Activated CD4-positive, alpha-beta T cell treated with anti-CD3 and anti-CD28 coated beads, Interleukin-2, Interleukin-6, amounts not matched to agents 100 ng/mL and 50 ng/mL, durations not matched to agents 16 hours and 8 hours (primary cell): ENCODE measurements around the gene ZBTB40.

ENCODE experiments used
- DNase-seq: peaks from one replicate; pipeline ENCODE4 v3.0.0-alpha.2; 2020

The ZBTB40 gene

DNA sequence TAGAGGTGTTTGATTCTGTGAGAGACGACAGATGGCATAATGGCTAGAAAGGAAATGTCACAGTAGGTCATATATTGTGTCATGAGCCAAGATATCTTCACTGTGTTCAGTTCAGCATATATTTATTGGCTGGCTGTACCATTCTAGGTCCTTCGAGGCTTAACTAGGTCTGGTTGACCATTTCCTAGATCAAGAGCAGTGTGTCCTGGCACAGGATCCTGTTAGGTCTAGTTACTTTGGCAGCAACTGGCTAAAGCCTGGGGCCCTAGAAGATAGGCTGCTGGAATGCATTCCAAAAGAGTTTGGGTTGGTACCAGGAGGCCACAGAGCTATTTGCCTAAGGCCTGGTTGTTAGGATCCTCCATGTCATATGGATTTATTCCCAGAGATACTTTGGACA, 20.9 kb downstream of the ZBTB40 start:
- DNase-seq: no peak

DNA sequence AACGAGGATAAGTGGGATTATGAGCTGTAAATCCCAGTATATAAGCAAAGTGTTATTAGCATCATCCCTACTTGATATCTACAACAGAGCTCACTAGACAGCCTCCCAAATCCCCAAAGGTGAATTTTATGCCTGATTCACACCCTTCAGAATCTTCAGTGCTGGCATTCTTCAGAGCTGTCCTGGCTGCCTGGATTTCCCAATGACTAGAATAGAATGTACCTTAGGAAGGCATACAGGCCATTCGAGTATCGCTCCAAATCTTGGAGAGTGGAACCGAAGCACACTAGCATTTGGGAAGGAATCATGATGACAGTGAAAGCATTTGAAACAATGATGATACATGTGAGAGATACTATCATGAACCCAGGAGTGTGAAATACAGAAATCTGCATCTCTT, 22.3 kb downstream of the ZBTB40 start:
- no peak for DNase-seq

GRCh38 chr1:22476566-22476965, 24.9 kb downstream of the ZBTB40 start:
- DNase-seq: no peak

GRCh38 chr1:22483121-22483520, 31.5 kb downstream of the ZBTB40 start:
- no peak for DNase-seq

- no peak for DNase-seq
These were observed 33.2 kb downstream of the ZBTB40 start for GRCh38 chr1:22484706-22485345.

DNA sequence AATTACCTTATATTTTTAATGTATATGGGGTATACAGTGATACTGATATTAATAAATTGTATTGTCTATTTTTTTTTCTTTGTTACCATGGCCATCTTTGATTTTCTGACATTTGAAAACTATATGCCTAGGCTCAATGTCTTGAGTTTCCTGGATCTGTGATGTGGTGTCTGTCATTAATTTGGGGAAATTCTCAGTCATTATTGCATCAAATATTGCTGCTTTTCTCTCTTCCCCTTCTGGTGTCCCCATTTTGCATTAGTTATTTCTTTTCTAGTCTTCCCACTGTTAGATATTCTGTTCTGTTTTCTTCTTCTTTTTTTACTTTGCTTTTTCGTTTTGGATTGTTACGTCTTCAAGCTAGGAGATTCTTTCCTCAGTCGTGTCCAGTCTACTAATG, 33.8 kb downstream of the ZBTB40 start:
- no peak for DNase-seq

GRCh38 chr1:22487781-22488180, 36.1 kb downstream of the ZBTB40 start:
- DNase-seq: no peak

DNA sequence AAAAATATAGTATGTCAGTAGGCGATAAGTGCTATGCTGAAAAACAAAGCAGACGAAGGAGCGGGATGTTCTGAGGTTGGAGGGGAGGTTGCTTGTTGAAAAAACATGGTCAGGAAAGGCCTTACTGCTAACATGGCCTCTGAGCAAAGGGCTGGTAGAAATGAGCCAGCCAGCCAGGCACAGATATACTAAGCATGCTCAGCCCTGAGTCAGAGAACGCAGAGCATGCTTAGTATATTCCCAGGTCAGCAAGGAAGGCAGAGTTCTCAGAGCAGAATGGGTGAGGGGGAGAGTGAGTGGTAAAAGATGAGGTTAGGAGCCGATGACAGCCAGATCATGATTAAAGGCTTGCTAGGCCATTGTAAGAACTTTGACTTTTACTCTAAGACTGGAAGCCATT, 36.7 kb downstream of the ZBTB40 start:
- DNase-seq: no peak

DNA sequence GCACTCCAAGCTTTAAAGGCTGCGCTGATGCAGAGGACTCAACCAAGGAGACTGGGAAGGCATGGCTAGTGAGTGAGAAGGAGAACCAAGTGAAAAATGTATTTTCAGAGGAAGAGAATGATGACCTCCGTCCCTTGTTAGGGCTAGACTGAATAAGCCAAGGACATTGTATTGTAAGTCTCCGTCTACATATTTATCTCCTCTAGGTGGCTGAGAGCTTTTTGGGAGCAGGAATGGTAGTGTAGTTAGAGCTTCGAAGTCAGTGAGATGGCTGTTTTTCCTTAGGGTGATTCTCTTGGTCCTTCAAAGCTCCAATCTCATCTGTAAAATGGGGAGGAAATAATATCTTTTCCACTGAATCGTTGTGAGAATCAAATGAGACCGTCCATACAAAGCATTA, 37.6 kb downstream of the ZBTB40 start:
- no peak for DNase-seq

- DNase-seq: no peak
These were observed 38.2 kb downstream of the ZBTB40 start for GRCh38 chr1:22489823-22490222.

- DNase-seq: no peak
These were observed 38.7 kb downstream of the ZBTB40 start for GRCh38 chr1:22490309-22490708.

DNA sequence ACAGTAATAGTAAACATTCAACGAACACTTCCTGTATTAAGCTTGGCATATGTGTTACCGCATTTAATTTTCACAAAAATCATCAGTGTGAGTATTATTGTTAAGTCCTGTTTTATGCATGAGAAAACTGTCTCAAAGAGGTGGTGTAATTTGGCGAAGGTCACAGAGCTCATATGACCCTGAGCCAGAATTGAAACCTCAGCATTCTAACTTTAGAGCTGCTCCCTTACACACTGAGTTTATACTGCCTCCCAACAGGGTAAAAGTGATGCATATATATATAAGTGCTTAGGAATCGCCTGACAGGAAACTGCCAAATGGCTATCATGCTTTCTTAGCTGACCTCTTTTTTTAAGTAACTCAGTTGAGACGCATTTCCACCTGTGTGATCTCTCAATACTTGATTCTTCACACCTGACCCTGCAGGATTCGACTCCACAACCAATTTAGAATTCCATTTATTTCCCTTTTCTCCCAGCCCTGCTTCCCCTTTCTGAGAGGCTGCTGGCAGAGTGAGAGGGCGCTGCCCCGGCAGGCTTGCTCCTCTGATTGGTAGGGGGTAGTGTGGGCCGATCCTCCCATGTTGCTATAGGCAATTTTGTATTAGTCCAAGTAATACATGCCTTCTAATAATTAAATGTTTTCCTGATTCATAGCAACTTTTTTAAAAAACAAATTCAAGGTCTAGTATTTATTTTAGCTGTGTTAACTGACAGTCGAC, 40.5 kb downstream of the ZBTB40 start:
- DNase-seq: no peak

GRCh38 chr1:22494144-22494543, 42.5 kb downstream of the ZBTB40 start:
- DNase-seq: no peak

DNA sequence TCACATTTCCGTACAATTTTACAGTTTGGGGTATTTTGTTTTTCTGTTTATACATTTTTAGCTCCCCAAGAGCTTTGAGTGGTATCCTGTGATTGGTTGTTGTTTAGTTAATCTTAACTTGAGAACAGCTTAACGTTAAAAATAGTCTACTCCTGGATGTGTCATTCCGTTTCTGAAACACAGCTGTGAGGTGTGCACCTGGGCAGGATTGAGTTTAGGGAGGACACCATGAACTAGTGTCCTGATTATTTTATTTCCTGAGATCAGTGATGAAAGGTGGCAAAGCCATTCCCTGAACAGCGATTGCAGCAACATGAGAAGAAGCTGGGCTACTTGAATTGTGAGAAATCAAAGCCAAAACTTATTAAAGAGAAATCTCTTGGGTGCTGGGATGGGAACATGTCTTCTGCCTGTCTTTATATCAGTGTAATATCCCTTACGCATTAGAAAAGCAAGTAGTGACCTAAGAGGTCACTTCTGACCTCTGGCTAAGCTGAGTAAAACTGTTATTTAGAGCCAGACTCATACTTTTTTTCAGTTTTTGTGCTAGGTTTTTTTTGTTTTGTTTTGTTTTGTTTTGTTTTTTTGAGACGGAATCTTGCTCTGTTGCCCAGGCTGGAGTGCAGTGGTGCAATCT, 43.4 kb downstream of the ZBTB40 start:
- no peak for DNase-seq

- no peak for DNase-seq
These were observed 45.0 kb downstream of the ZBTB40 start for GRCh38 chr1:22496536-22497160.

GRCh38 chr1:22498463-22498862, 46.8 kb downstream of the ZBTB40 start:
- no peak for DNase-seq

DNA sequence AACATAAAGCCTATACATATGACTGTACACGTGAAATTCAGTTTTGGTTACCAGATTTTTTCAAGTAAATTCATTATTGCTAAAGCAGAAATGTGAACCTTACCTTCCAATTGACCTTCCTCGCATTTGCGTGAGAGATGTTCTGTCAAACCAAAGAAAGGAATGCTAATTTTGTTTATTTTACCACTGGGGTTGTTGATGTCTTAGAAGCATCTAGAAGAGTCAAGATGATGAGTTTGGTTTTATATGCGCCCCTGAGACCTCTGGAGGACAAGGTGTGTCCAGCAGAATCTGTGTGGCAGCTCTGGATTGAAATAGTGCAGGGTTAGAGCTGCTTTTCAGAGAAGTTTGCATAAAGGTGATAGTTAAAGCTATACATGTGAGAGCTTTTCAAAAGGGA, 48.4 kb downstream of the ZBTB40 start:
- no peak for DNase-seq

GRCh38 chr1:22500471-22500870, 48.8 kb downstream of the ZBTB40 start:
- DNase-seq: no peak

DNA sequence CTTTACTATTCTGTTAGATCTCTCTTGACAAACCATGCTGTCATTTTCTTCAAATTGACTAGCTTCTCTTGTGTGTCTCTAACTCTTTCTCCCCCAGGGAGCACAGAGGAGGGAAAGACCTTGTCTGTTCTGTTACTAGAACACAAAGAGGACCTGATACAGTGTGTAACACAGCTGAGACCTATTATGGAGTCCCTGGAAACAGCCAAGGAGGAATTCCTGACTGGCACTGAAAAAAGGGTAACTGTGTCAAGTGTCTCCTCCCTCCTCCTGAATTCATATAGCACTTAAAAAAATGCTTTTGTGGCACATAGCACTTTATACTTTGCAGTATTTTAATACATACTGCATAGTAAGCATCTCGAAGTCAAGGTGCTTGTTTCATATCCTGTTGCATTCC, 50.6 kb downstream of the ZBTB40 start:
- no peak for DNase-seq

- no peak for DNase-seq
These were observed 52.2 kb downstream of the ZBTB40 start for GRCh38 chr1:22503721-22504410.

DNA sequence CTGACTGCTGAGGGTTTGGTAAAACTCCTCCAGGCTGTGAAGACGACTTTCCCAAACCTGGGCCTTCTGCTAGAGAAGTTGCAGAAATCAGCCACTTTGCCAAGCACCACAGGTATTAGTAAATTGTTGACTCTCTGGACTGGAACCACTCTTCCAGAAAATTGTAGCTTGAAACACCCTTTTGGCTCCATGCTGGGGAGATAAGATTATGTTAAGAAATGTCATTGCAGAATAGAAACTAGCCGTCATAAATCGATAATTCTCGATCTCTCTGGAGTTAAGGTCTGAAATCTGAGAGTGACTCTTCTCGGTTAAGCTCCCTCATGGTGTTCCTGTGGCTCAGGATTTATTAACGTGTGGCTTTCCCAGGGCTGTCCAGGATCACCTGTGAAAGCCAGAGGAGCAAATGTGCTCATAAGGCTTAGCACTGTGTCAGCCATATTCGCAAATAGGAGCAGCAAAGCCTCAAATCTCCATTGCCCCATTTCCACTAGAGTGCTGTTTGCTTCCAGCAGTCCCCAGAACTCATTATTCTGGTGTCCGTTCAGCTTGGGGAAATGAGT, 54.6 kb downstream of the ZBTB40 start:
- no peak for DNase-seq

- DNase-seq: no peak
These were observed 55.9 kb downstream of the ZBTB40 start for GRCh38 chr1:22507587-22507986.

DNA sequence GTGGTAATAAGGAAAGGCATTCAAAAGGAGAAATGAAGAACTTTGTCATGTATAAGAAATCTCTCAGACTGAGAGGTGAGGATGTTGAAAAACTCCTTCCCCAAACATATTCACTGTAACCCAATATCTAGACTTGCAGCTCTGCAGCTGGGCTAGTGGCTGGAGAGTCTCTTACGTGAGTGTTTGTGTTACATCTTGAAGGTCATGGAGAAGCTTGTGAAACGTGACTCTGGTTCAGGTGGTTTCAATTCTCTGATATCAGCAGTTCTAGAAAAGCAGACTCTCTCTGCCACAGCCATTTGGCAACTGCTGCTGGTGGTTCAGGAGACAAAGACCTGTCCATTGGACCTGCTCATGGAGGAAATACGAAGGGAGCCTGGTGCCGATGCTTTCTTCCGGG, 56.7 kb downstream of the ZBTB40 start:
- no peak for DNase-seq
